ENCODE results near the gene FANCE. TPM values are rescaled to one million over a fixed set of nuclear protein-coding genes. Genes with fewer than 3 reads are reported as not detected.

FANCE gene
- polyA plus RNA-seq, 3 donors: 1.8 to 3.0 (median 2.9) TPM

GRCh38 chr6:35475573-35475972 is 23.4 kb downstream of the FANCE start:
- no peak overlapping the region for H3K4me3 Mint-ChIP-seq
- WGBS (ENCODE audit: insufficient coverage): no CpG with 5 or more reads among the region's 4 CpGs
- peaks cover 14% of the 10 kb centered on the region for H3K4me1 Mint-ChIP-seq
- no peak overlapping the region for H2AFZ ChIP-seq (ENCODE audit: insufficient read depth, low read depth, low read length, poor library complexity, severe bottlenecking)
- no peak for TF ChIP-seq CTCF (IDR thresholded peaks at IDR 0.05)
- peaks cover 2 to 5% (median 4%) of the 10 kb centered on the region in 3 donors for H3K27me3 Mint-ChIP-seq (ENCODE audit: low read depth in 3 of 3)
- H4K20me1 ChIP-seq (ENCODE audit: insufficient read depth, low read length): peaks cover 32% of the 10 kb centered on the region
- H3K36me3 Mint-ChIP-seq: peaks cover 28 to 39% of the 10 kb centered on the region in 2 donors
- H3K27me3 ChIP-seq (ENCODE audit: control insufficient read depth in 2 of 2, insufficient read depth in 2 of 2, low read length in 2 of 2): no peaks in the 10 kb centered on the region
- H3K4me3 ChIP-seq (replicated peaks in 1 of 3; ENCODE audit: low read depth in 2 of 3, low read length in 3 of 3): no peak overlapping the region
- no peak for DNase-seq
- no peak overlapping the region for H3K27ac ChIP-seq (ENCODE audit: low read depth in 1 of 2, low read length in 2 of 2)
- no peak overlapping the region for H3K27ac Mint-ChIP-seq
- peaks cover 0 to 2% of the 10 kb centered on the region in 2 donors for H3K4me1 ChIP-seq (ENCODE audit: control insufficient read depth in 1 of 2, insufficient read depth in 2 of 2, low read length in 2 of 2)
- H3K9me3 Mint-ChIP-seq: peaks cover 0 to 3% (median 0%) of the 10 kb centered on the region in 7 donors
- peaks cover 24 to 37% of the 10 kb centered on the region in 2 donors for H3K36me3 ChIP-seq (replicated peaks in 1 of 2; ENCODE audit: control insufficient read depth in 1 of 2, insufficient read depth in 2 of 2, low read length in 2 of 2)
- H3K9ac ChIP-seq (ENCODE audit: insufficient read depth, low read length, poor library complexity, severe bottlenecking): no peak overlapping the region
- H3K79me2 ChIP-seq (ENCODE audit: insufficient read depth, low read length): peaks cover 5% of the 10 kb centered on the region
- intact Hi-C loops (cut with micrococcal nuclease): no loop called here
- no peak overlapping the region for H3K4me2 ChIP-seq (replicated peaks; ENCODE audit: extremely low read depth, low read length, poor library complexity, severe bottlenecking)
- H3K9me3 ChIP-seq (replicated peaks in 1 of 2; ENCODE audit: control insufficient read depth in 1 of 2, insufficient read depth in 1 of 2, low read length in 2 of 2): no peaks in the 10 kb centered on the region

GRCh38 chr6:35476004-35476403 is 23.9 kb downstream of the FANCE start:
- peaks cover 20 to 32% of the 10 kb centered on the region in 2 donors for H3K36me3 ChIP-seq (replicated peaks in 1 of 2; ENCODE audit: control insufficient read depth in 1 of 2, insufficient read depth in 2 of 2, low read length in 2 of 2)
- H3K9me3 Mint-ChIP-seq: peaks cover 0 to 3% (median 0%) of the 10 kb centered on the region in 7 donors
- TF ChIP-seq CTCF (IDR thresholded peaks at IDR 0.05): no peak

More at GRCh38 chr6:35476004-35476403, 23.9 kb downstream of the FANCE start:
- Histone ChIP-seq H3K9ac (ENCODE audit: insufficient read depth, low read length, poor library complexity, severe bottlenecking) (no peak overlapping the region), H2AFZ (ENCODE audit: insufficient read depth, low read depth, low read length, poor library complexity, severe bottlenecking) (no peak overlapping the region), H3K4me3 (replicated peaks in 1 of 3; ENCODE audit: low read depth in 2 of 3, low read length in 3 of 3) (no peak overlapping the region), H3K79me2 (ENCODE audit: insufficient read depth, low read length) (peaks cover under 1% of the 10 kb centered on the region), H3K4me1 (ENCODE audit: control insufficient read depth in 1 of 2, insufficient read depth in 2 of 2, low read length in 2 of 2) (no peaks in the 10 kb centered on the region), H3K27me3 (ENCODE audit: control insufficient read depth in 2 of 2, insufficient read depth in 2 of 2, low read length in 2 of 2) (no peaks in the 10 kb centered on the region), H3K27ac (ENCODE audit: low read depth in 1 of 2, low read length in 2 of 2) (no peak overlapping the region), H3K4me2 (replicated peaks; ENCODE audit: extremely low read depth, low read length, poor library complexity, severe bottlenecking) (no peak overlapping the region), H3K9me3 (replicated peaks in 1 of 2; ENCODE audit: control insufficient read depth in 1 of 2, insufficient read depth in 1 of 2, low read length in 2 of 2) (no peaks in the 10 kb centered on the region), H4K20me1 (ENCODE audit: insufficient read depth, low read length) (peaks cover 28% of the 10 kb centered on the region)
- Mint-ChIP-seq H3K4me3 (no peak overlapping the region), H3K4me1 (peaks cover 11% of the 10 kb centered on the region), H3K27ac (no peak overlapping the region), H3K36me3 (peaks cover 24 to 35% of the 10 kb centered on the region in 2 donors), H3K27me3 (ENCODE audit: low read depth in 3 of 3) (peaks cover 2 to 5% (median 5%) of the 10 kb centered on the region in 3 donors)
- DNase-seq: no peak
- WGBS (ENCODE audit: insufficient coverage): 93% methylated on average over 7 of the region's 14 CpGs
- intact Hi-C loops (cut with micrococcal nuclease): no loop called here

Measured in CD14-positive monocyte (primary cell).